K562 treated with DMSO at 1 percent for 24 hours (cell line): ENCODE data around the gene NOP16. TPM values are rescaled to one million over a fixed set of nuclear protein-coding genes. Genes with fewer than 3 reads are reported as not detected.

ENCODE experiments used
- total RNA-seq: library from RNA; unstranded; fragments of 300-600 nt; gene quantifications from 2 replicates; pipeline ENCODE4 v1.2.3, GENCODE V29; 2022; ENCODE audit warnings: low read depth; ENCODE audit not compliant: insufficient read depth

NOP16 gene, protein sequence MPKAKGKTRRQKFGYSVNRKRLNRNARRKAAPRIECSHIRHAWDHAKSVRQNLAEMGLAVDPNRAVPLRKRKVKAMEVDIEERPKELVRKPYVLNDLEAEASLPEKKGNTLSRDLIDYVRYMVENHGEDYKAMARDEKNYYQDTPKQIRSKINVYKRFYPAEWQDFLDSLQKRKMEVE
- 16.8 and 17.2 TPM in 2 replicates for total RNA-seq

DNA sequence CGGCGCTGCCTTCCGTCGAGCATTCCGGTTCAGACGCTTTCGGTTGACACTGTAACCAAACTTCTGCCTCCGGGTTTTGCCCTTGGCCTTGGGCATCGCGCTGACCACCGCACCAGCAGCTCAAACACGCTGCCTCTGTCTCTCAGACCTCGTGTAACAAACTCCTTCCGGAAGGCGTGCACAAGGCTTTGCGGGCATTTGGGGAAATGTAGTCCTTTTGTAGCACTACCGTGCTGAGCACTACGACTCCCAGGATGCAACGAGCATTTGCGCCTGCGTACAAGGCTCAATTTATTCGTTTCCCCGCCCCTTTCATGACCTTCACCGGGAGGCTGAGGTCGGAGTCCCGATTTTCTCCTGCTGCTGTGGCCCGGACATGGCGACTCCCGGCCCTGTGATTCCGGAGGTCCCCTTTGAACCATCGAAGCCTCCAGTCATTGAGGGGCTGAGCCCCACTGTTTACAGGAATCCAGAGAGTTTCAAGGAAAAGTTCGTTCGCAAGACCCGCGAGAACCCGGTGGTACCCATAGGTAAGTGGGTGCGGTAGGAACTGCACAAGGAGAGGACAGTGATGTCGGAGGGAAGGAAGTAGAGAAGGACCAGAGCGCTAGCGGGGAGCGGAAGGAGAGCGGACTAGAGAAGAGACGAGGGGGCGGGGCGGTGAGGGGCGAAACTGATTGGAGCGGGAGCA is at the start of gene NOP16, which contains the start of gene HIGD2A:
TSS of gene NOP16 (minus strand) at position 155 of the 691 bp plus-strand sequence. CDS start at position 96, 59 bp downstream.
TSS of gene HIGD2A (plus strand) at position 308 of the 691 bp plus-strand sequence. CDS start at position 377, 69 bp downstream.

DNA sequence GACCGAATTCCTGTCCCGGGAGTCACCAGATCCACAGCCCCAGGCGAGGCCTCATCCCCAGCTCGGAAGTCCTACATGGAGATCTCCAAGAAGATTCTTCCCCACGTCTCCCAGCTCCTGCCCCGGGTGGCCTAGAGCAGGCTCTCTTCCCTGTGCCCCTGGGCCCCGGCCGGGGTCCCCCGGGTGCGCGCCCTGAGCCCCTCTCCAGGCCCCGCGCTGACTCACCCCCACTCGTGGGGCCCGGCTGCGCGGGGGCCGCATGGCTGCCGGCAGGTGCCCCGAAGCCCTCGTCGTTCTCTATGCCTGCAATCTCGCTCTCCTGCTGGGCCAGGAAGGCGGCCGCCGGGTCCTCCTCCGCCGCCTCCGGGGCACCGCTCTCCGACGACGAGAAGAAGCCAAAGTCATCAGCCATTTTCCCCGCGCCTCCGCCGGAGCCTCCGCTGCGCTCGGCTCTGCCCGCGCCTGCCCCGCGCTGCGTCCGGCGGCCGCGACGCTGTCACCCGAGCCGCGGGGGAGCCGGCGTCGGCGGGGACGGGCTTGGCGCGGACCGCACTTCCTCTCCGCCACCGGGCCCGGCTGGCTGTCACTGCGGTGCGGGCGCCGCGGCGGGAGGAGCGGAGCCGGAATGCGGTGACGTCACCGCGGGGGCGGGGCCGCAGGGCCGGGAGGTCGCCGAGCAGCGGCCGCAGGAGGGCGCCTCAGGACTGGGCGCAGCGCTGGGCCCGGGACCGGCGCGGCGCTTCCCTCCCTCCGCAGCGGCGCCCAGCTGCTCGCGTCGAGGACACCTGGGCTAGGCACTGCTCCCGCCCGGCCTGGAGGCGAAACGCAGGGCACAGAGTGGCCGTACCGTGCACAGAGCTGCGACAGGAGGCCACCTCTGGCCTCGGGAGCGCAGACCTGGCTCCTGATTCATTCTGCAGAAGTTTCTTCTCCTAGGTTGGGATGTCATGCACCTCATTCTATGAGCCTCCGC is 27.8 kb upstream of the NOP16 start, which contains the start of gene CLTB:
TSS of gene CLTB (minus strand) at position 588 of the 973 bp plus-strand sequence. CDS start at position 412, 176 bp downstream.

DNA sequence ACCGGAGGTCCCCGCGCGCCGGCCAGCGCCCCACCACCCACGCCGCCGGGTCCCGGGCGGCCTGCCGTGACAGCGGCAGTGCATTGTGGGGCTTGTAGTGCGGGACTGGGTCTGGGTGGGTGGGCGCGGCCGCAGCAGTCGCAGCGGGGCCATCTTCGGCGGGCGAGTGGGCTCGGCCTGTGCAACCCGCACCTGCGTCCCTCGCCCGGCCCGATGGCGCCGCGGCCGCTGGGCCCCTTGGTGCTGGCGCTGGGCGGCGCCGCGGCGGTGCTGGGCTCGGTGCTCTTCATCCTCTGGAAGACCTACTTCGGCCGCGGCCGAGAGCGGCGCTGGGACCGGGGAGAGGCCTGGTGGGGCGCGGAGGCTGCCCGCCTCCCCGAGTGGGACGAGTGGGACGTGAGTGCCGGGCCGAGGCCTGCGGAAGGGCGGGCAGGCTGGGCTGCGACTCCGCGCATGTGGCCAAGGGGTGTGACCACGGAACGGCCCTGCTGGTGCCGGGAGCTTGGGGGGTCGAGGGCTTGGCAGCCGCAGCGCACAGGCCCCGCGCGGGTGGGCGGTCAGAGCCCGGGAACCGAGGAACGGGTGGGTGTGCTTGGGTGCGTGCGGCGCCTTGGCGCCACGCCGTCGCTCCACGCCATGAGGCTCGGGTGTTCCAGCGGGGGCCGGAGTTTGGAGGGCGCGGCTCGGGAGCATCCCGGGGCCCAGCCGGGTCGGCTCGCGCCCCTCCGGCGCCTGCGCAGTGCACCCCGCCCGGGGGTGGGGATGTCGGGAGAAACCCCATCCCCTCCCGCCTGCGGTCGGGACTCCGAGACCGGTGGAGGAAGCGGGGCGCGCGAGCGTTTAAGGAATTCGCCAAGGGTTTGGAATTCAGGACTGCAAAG is 22.8 kb downstream of the NOP16 start, which contains the start of gene ARL10:
TSS of gene ARL10 (plus strand) at position 137 of the 881 bp plus-strand sequence. CDS start at position 214, 77 bp downstream.

DNA sequence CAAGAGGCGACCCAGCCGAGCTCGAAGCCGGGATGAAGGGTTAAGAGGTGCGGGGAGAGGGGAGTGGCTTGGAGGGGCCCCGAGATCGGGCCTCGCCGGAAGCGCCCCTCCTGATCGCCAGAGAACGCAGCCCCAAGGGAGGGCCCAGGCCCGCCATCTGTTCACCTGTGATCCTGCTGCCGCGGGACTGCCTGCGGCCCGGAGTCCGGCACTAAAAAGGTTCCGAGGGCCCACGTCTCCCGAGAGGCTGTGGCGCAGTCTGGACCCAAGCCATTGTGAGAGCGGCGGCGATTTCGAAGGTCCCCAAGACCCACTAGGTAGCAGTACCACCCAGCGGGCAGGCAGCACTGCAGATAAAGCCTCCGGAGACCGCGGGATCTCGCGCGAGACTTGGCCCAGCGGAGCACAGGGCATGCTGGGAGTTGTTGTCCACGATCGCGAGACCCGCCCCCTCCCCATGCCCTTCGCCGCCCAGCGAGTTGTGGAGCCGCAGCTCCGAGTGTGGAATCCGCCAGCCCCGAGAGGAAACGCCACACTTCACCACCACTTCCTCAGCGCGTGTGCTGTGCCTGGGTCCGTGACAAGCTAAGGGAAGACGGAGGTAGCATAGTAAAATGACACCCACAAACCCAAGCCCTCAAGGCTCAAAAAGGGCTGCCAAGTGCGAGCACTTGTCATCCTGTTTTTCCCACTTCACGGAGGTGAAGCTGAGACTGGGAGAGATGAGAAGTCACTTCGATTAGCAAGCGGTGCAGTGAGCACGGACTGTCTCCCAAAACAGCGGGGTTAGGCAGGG is 26.8 kb downstream of the NOP16 start, which contains the start of gene KIAA1191:
TSS of gene KIAA1191 (minus strand) at position 328 of the 796 bp plus-strand sequence. CDS start 2,256 bp downstream, outside the sequence.

Other genes with a start within 250 kb of the NOP16 start
- gene SIMC1, start 150.2 kb downstream of the NOP16 start, total RNA-seq = 13.7 and 14.4 TPM in 2 replicates
- 61.4 and 66.3 TPM in 2 replicates for gene KIAA1191, start 26.8 kb downstream of the NOP16 start, total RNA-seq
- gene ARL10, start 23.1 kb downstream of the NOP16 start, total RNA-seq = 0.06 TPM in 1 of 2 replicates, not detected in the other
- gene HIGD2A, start 153 bp upstream of the NOP16 start, total RNA-seq = 379 and 402 TPM in 2 replicates
- gene CLTB, start 27.9 kb upstream of the NOP16 start, total RNA-seq = 103 and 104 TPM in 2 replicates
- 24.1 and 25.6 TPM in 2 replicates for gene FAF2, start 59.8 kb upstream of the NOP16 start, total RNA-seq
- gene RNF44, start 148.8 kb upstream of the NOP16 start, total RNA-seq = 39.7 and 43.9 TPM in 2 replicates
- 0.07 and 0.13 TPM in 2 replicates for gene CDHR2, start 160.7 kb upstream of the NOP16 start, total RNA-seq
- 8.0 and 9.3 TPM in 2 replicates for gene GPRIN1, start 221.6 kb upstream of the NOP16 start, total RNA-seq
- not detected in 2 replicates for gene SNCB, start 241.9 kb upstream of the NOP16 start, total RNA-seq
- gene EIF4E1B, start 242.1 kb upstream of the NOP16 start, total RNA-seq = not detected in 2 replicates